ENCODE measurements around the gene CDCA8.

Gene CDCA8

DNA sequence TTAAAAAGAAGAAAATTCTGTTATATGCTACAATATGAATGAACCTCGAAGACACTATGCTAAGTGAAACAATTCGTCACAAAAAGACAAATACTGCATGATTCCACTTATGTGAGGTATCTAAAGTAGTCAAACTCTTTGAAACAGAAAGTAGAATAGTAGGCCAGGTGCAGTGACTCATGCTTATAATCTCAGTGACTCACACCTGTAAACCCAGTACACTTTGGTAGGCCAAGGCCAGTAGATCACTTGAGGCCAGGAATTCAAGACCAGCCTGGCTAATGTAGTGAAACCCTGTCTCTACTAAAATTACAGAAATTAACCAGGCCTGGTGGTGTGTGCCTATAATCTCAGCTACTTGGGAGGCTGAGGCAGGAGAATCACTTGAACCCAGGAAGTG is 46.9 kb downstream of the CDCA8 start:
- TF ChIP-seq, protein P1, sequence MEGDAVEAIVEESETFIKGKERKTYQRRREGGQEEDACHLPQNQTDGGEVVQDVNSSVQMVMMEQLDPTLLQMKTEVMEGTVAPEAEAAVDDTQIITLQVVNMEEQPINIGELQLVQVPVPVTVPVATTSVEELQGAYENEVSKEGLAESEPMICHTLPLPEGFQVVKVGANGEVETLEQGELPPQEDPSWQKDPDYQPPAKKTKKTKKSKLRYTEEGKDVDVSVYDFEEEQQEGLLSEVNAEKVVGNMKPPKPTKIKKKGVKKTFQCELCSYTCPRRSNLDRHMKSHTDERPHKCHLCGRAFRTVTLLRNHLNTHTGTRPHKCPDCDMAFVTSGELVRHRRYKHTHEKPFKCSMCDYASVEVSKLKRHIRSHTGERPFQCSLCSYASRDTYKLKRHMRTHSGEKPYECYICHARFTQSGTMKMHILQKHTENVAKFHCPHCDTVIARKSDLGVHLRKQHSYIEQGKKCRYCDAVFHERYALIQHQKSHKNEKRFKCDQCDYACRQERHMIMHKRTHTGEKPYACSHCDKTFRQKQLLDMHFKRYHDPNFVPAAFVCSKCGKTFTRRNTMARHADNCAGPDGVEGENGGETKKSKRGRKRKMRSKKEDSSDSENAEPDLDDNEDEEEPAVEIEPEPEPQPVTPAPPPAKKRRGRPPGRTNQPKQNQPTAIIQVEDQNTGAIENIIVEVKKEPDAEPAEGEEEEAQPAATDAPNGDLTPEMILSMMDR (IDR thresholded peaks at IDR 0.05; ENCODE audit: low read depth, low read length): no peak
- no peak for DNase-seq (ENCODE audit: extremely low read depth, low read depth)

DNA sequence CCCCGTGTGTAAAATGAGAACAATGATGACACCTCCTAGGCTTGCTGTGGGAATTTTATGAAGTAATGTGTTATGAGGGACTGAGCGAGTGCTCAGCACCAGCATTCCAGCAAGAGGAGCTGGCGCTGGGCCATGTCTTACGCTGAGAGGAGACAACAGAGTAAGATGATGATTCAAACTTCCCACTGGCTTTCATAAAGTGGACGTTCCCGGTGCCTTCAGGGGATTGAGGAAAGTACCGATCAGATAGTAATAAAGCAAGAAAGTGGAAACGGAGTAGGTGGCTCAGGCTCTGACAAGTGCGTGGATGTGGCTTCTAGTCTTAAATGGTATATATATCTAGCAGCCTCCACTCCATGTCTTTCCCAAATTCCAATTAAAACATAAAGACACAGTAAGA is 48.8 kb downstream of the CDCA8 start:
- TF ChIP-seq, protein P1 (IDR thresholded peaks at IDR 0.05; ENCODE audit: low read depth, low read length): no peak
- DNase-seq (ENCODE audit: extremely low read depth, low read depth): no peak

DNA sequence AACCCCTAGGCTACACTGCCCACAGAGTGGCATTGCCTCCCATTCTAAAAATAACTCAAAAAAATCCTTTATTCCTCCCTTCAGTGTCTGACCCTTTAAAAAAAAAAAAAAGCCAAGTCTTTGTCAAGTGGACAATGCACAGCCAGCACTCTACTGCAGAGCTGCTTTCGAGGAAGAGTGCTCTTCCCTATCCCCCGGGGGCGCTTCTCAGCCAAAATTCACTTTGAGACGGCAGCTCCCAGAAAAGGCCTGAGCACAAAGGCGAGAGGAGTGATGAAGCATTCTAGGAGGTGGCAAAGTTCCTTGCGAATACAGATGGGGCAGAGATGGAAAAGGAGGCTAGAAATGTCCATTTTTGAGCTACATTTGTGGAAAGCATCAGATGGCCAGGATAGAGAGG is 49.3 kb downstream of the CDCA8 start:
- TF ChIP-seq, protein P1 (IDR thresholded peaks at IDR 0.05; ENCODE audit: low read depth, low read length): no peak
- DNase-seq (ENCODE audit: extremely low read depth, low read depth): no peak

DNA sequence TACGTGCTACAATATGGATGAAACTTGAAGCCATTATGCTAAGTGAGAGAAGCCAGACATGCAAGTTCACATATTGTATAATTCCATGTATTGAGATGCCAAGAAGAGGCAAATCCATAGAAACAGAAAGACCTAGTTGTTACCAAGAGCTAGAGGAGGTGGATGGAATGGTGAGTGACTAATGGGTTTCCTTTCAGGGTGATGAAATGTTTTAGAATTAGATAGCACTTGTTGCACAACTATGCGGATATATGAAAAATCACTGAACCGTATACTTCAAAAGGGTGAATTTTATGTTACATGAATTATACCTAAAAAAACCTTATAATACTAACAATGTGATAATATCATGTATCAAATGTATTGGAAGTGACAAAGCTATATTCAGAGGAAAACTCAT is 54.5 kb downstream of the CDCA8 start:
- no peak for DNase-seq (ENCODE audit: extremely low read depth, low read depth)
- TF ChIP-seq, protein P1 (IDR thresholded peaks at IDR 0.05; ENCODE audit: low read depth, low read length): no peak

DNA sequence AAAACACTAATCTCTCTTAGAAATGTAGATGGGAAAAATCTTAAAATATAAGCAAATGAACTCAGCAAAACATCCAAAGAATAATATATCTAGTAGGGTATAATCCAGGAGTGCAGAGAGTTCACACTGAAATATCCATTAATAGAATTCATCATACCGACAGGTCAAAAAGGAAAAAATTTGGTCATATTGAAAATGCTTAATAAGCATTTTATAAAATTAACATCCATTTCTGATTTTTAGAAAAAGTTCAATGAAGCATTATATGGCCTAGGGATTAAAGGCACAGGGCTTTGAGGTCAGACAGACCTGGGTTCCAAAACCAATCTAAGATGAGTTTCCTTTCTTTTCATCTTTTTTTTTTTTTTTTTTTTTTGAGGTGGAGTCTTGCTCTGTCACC is 56.2 kb downstream of the CDCA8 start:
- no peak for DNase-seq (ENCODE audit: extremely low read depth, low read depth)
- TF ChIP-seq, protein P1 (IDR thresholded peaks at IDR 0.05; ENCODE audit: low read depth, low read length): no peak

DNA sequence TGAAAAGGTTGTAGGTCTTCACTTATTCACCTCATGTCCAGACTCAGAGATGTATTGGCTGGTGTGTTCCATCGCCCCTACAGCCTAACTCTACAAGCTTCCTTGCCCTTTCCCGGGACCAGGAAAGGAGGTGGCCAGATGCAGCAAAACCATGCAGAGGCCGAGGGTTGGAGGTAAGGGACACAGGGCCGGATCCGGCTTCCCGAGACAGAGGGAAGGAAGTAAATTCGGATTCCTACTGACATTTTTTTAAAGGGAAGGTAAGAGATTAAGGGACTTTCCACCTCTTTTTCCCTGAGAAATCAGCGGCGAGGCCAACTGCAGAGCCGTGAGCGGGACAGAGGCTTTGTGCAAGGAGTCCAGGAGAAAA is 59.9 kb downstream of the CDCA8 start:
- TF ChIP-seq, protein P1 (IDR thresholded peaks at IDR 0.05; ENCODE audit: low read depth, low read length): no peak
- no peak for DNase-seq (ENCODE audit: extremely low read depth, low read depth)

DNA sequence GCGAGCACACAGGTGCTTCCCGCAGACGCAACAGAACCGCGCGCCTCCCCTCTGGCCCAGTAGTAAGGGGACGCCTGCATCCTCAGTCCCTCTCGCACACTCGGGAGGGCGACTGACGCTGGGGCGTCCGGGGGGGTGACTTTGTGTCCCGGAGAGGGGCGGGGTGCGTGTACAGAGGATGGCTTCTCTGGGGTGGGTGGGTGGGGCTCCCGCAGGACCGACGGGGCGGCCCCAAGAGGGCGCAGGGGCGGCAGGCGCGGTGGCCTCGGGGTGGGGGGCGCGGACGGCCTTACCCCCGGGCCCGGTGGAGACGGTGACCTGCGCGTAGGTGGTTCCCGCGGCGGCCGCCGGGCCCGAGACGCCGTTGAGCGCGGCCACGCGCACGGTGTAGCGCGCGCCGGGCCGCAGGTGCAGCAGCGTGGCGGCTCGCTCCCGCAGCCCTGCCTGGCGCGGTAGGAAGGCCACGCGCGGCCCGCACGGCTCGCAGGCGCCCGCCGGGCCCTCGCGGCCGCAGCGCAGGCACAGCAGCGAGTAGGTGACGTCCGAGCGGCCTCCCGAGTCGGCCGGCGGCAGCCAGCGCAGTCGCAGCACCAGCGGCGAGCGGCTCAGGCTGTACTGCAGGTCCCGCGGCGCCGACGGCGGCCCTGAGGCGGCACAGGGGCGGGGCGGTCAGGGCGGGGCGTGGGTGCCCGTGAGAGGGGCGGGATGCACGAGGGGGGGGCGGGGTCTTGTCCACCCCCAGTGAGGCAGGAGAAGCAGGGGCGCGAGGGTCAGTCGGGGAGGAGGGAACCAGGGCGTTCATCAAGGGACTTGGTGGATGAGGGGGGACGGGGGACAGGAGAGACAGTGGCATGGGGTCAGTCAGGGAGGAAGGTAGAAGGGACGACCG is 60.5 kb downstream of the CDCA8 start:
- TF ChIP-seq, protein P1 (IDR thresholded peaks at IDR 0.05; ENCODE audit: low read depth, low read length): no peak
- DNase-seq (ENCODE audit: extremely low read depth, low read depth): no peak
